Head of caudate nucleus (tissue), 42 donors: ENCODE results near the gene VEZF1.
A peak's percentile ranks its signal among the peaks of the same experiment; 100 is the strongest.

Source experiments
- DNase-seq, 42 donors: peaks; one replicate each; pipeline versions ENCODE4 v3.0.0 to v3.0.0-alpha.2; 2020 to 2021; ENCODE audit warnings: mixed read lengths in 7 of 42
- intact Hi-C: fragments of 100-400 bp; cut with DNase I; formaldehyde crosslinking; loops from one replicate; pipeline ENCODE4 v1.15.0; 2022

The VEZF1 gene

DNA sequence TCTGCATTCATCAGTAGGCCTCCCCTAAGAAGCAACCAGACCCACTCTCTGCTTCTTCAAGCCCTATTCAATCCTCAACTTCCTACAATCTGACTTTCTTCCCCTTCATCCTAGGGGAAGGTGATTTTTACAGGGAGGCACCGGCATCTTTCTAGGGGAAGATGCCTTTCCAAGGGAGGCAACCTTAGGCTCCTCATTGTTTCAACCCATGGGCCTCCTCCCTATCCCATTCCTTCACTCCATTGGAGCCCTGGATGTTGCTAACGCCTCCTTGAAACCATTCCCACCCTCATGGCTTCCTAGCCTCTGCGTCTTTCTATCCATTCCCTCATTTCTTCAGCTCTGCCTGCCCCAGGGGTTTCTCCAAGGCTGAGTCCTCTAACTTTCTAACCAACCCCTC is 30.2 kb downstream of the VEZF1 start:
- intact Hi-C loops: no loop called here
- peak in 9 of 42 donors; percentile 3 to 26 (median 5) for DNase-seq

DNA sequence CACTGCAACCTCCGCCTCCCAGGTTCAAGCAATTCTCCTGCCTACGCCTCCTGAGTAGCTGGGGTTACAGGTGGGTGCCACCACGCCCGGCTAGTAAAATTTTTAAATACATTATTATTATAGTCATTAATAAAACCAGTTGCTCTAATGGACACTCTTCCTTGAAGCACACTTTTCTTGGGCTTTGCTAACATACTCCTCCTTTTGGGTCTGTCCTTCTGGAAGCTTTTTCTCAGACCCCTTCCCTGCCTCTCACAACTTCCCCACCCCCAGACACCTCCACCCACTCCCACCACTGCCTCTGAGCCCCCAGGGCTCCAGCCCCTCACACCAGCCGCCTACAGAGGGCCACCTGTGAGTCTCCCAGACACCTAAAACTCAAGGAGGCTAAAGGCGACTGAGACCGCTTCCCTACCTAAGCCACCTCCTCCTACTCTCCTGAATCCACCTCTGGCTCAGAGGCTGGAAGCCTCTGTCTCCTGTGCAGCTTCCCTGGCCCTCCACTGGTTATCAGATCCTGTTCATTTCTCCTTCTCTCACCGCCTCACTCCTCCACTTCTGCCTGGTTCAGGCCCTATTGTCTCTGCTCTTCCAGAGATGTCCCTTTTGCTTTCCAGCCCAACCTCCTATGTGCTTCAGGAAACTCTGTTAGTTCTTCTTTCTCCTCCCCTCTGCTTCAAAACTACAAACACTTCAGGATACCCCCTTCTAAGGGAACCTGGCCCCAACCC is 30.8 kb downstream of the VEZF1 start:
- intact Hi-C loops: no loop called here
- DNase-seq: peak in 14 of 42 donors; percentile 3 to 40 (median 14)

DNA sequence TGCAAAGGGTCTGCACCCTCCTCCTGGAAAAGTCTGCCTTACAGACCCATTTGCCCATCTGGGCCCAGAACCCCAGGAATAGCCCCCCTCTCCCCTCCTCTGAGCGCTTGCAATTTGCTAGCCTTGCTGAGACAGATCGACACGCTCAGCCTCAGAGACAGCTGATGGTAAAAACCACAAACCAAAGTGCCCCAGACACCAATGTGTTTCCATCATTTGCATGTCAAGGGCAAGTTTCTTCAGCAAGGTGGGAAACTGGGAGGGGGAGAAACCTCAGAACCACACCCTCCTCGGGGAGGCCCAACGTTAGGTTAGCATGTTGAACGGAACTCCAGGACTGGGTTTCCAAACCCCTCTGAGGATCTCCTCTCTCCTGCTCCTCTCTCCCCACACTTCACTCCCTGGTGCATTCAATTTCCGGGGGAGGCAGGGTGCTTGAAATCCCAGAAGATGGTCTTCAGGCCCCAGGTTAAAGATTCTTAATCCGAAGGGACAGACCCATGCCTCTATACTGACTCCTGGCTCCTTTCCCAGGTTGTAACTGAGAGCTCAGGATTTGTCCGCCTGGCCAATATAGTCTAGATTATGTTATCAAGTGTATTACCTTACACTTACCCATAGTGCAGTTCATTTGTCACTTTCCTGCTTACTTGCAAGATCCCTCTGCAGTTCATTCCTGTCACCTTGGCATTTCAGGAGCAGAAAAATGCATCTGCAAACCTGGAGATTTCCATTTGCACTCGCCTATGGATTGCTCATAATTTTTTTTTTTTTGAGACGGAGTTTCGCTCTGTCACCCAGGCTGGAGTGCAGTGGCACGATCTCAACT is 31.5 kb downstream of the VEZF1 start:
- DNase-seq: peak in 14 of 42 donors; percentile 4 to 45 (median 22)
- intact Hi-C loops: no loop called here

DNA sequence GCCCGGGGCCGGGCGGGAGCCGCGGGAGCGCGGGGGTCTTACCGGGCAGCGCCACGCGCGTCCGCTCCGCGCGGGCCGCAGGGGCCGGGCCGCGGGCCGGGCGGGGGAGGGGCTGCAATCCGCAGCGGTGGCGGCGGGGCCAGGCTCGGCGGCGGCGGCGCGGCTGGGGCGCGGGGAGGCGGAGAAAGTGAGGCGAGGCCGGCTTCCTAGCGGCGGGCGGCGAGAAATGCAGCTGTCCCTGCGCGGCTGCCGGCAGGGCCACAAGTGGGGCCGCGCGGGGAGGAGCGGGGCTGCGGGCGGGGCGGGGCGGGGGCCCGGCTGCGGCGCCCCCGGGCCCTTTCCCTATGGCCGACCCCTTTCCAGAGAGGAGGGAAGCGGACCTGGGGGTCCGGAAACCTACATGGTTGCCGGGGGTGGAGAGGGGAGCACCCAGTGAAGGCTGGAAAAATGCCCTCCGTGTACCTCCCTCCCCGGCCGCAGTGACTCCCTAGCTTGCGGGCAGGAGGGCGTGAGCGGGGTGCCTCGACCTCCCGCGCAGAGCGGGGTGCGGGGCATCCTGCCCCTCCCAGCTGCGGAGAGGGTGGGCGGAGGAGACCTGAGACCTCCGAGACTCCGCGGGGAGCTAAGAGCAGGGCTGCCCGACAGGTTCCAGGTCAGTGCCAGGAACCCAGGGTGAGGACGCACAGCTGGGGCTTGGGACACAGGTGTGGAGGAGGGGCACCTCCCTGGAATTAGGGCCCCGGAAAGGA is 32.7 kb downstream of the VEZF1 start, which contains the start of gene CUEDC1:
Gene CUEDC1 (minus strand): TSS at position 230 of the 749 bp plus-strand sequence. CDS start 69,848 bp downstream, outside the sequence.
- intact Hi-C loops: loop anchor here (2.0 kb wide), 1 partner anchor 31 kb away; no protein-coding TSS in a partner anchor
- DNase-seq: peak; percentile 50 to 93 (median 86)

DNA sequence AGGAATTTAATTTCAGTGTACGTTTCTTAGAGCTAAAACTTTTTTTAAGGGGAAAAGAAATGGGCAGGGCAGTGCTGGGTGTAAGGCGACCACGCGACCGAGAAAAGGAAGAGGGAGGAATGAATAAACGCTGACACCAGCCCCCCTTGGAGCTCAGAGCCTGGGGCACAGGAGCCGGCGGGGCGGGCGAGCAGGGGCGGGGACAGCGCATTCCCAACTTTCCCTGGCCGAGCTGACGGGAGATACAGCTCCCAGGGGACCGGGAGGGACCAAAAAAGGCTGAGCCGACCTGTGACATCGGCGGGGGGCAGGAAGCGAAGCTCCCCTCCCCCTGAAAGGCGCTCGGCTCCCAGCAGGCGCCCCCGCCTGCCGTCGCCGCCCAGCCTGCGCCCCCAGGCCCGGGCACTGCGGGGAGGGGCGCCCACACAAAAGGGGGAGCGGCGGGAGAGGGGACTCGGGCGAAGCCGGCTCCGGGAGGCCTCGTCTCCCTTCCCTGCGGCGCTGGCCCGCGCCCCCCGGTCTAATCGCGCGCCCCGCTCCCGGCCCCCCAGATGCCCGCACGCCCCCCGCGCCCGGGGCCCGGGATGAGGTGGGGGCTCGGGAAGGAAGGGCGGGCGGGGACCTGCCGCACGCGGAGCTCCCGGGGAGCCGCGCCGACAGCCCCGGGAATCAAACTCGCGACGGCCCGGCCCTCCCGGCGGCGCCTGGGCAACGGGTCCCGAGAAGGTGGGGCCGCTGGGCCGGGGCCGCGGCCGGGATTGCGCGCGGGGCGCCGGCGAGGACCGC is 33.5 kb downstream of the VEZF1 start:
- intact Hi-C loops: loop anchor here (2.0 kb wide), 1 partner anchor 32 kb away; no protein-coding TSS in a partner anchor
- DNase-seq: peak in 40 of 42 donors; percentile 62 to 90 (median 77)

DNA sequence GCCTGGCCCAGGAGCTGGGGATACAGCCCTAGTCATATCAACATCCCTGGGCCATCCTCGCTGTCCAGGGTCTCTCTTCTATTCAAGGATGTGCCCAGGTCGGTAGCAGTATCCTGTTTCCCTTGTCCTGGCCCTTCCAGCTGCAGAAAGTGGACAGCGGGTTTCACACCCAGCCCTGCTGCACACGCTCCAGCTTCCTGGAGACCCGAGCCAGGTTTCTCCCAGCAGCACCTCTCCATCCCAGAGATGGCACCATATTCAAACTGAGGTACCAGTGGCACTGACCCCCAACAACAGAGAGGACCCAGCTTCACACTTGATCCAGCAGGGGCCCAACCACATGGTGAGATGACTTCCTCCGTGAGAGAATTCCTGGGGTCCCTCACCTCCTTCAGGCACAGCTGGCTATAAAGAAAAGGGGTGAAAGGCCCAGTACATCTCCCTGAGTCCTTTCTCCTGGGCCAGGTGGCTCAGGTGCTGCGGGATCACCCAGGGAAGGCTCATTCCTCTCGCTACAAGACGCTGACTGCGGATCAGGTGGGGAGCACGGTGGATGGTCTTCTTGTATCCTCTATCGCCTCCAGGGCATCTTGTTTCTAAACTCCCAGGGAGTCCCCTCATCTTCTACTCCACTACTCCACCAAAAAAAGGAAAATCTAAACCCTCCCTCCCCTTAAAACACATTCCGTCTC is 34.2 kb downstream of the VEZF1 start:
- intact Hi-C loops: loop anchor here (2.0 kb wide), 1 partner anchor 33 kb away; no protein-coding TSS in a partner anchor
- DNase-seq: peak in 1 of 42 donors; percentile 32

DNA sequence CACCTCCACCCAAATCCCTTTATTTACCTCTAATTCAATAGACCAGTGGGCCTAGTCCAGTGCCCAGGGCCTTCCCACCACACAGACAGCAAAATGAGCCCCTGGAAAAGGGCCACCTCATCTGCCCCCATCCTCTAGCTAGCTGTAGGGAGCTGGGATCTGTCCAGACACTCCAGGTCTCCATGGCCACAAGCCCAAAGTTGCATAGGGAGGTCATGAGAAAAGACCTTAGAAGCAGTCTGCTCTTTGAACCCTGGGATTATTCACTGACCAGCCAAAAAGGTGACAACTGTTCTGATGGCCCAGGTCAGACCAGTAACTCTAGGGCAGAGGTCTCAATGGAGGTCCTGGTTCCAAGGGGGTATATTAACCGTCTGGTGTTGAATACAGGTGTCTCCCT is 34.8 kb downstream of the VEZF1 start:
- no peak for DNase-seq
- intact Hi-C loops: no loop called here

DNA sequence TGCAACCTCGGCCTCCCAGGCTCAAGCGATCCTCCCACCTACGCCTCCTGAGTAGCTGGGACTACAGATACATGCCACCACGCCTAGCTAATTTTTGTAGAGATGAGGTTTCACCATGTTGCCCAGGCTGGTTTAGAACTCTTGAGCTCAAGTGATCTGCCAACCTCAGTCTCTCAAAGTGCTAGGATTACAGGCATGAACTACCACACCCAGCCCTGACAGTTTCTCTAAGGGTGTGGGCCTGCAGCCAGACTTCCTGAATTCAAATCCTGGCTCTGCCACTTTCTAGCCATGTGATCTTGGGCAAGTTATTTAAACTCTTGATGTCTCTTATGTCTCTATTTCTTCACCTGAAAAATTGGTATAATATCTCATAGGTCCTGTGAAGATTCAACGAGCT is 38.4 kb downstream of the VEZF1 start:
- intact Hi-C loops: no loop called here

DNA sequence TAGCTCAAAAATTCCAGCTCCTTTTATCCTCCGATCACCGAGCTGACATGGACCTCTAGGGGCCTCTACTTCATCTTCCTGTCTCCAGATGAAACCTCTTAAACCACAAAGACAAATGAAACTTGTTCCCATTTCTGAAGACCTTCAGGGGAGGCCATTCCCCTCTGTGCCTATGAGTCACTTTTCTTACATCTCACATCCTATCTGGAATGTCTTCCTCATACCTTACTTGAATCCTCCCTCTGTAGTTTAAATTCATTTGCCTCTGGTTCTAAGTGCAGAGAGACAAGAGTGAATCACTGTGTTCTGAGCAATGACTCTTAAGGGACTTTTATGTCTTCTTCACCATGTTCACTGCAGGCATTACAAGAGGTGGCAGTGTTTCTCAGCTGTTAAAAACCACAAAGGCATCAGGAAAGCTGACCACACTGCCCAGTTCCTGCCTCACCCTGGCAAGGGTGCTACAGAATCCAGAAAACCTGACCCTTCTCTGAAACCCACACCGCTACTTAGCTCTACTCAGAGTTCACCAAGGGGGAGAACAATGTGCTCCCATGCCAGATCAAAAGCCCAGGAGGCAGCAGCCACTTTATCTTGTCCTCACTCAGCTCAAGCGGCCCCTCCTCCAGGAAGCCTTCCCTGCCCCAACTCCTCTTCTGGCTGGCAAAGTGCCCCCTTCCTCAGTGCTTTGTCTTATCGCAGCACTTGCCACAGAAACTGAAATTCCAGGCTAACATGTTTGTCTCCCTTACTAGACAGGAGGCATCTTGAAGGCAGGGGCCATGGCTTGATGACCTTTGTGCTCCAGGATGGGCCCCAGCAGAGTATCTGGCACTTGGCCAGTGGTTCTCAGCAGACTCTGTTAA is 39.3 kb downstream of the VEZF1 start:
- intact Hi-C loops: no loop called here
- no peak for DNase-seq

More for the DNA sequence above, 38.4 kb downstream of the VEZF1 start:
- DNase-seq: no peak

DNA sequence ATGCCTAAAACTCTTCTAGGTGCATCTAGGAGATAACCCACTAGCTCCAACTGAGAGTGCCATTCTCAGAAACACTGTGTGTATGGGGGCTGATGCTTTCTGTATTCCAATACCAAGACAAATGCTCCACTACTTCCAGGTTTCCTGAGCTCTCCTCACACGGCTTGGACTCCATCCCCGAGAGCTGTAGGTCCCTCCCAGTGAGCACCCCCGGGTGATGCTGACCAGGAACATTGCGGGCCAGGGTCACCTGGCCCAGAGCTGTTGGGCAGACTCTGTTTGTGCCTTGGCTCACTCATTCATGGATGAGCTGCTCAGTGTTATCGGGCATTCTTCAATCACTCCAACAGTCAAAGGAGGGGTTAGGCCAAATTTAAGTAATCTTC is 39.9 kb downstream of the VEZF1 start:
- peak in 1 of 42 donors; percentile 49 for DNase-seq
- intact Hi-C loops: no loop called here

DNA sequence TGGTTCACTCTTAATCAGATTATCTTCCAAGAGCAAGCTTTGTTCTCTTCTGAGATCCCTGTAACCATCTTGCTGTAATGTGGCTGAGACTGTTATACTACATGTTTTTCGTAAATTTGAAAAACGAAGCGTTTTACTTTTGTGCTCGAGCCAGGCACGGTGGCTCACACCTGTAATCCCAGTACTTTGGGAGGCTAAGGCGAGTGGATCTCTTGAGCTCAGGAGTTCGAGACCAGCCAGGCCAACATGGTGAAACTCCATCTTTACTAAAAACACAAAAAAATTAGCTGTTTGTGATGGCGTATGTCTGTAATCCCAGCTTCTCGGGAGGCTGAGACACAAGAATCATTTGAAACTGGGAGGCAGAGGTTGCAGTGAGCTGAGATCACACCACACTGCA is 40.7 kb downstream of the VEZF1 start:
- DNase-seq: no peak
- intact Hi-C loops: no loop called here

DNA sequence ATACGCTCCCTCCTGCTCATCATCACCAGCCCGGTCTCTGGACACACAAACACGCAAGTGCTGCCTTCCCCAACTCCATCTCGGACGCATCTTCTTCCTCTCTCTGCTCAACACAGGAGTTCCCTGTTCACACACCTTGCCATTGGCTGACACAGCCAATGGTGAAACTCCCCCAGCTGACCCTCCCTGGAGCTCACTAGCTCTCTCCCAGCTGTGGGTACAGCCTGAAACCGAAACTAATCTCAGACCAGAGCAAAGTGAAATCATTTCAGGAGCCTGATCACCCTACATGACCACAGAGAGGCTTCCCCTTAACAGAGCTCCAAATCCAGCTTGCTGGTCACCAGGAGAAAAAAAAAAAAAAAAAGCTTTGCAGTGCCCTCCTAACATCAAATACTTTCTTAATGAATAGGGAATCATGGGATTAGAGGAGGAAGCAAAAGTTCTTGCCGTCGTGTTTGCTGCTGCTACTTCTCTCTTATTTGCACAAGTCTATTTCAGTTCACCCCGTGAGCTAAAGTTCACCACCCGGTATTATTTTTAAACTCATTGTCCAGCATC is 41.2 kb downstream of the VEZF1 start:
- intact Hi-C loops: no loop called here
- peak in 10 of 42 donors; percentile 35 to 75 (median 48) for DNase-seq

DNA sequence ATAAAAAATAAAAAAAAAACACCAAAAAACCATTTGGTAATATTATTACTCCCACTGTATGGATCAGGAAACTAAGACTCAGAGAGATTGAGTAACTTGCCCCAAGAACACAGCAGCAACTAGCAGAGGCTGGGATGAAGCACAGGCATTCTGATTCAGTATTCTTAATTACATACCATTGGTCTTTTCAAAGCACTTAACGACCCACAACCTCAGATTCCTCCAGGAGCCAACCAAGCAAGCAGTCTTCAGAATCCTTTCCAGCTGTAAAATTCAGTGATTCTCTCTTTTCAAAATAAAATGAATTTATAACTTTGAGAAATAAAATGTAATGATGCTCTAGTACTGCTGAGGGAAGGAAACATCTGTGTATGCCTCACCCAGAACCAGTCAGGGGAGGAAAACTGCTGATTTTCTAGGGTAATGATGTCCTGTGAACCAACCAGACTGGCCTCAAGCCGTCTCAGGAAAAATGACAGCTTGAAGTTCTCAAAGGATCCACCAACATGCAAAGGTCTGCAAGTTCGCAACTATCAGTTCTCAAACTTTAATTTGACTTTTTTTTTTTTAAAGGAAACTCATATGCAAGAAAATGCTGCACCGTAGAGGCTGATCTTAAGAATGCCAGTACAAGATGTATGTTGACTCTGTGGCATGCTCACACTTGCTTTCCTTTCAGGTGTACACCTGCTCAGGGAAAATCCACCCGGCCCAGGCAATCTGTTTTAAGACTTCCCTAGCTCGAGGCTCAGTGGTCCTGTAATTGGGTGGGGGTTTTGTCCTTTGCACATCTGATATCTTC is 41.9 kb downstream of the VEZF1 start:
- DNase-seq: no peak
- intact Hi-C loops: no loop called here

DNA sequence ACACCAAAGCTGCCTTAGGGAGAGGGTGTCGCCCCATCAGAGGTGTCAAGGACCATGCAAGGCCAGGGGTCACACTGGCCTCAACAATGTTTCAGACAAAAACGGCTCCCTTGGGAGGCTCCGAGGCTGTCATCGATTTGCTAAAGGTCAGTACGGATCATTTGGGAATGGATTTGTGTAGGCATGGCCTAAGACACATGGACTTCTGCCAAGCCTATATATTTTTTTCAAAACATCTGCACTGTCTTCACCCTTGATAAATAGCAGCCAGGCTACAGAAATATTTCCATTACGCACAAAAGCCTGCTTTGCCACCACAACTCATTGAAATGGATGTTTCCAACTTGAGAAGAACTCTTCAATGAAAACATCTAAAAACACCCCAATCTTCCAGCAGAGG is 43.1 kb downstream of the VEZF1 start:
- no peak for DNase-seq
- intact Hi-C loops: no loop called here

DNA sequence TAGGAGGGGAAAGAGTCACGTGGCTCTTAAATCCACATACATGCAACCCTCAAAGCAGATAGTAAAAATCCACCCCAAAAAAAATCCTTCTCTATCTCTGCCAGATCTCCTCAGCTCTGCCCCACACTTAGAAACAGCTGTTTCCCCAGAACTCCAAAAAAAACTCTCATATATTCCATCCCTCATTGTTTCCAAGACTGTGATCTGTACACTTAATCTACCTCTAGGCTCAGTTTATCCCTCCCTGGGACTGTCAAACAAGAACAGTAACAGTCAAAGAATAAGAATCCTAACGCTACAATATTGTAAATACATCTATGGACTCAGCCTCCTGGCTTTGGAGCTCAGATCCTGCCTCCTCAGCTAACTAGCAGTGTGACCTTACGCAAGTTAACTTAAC is 44.4 kb downstream of the VEZF1 start:
- intact Hi-C loops: no loop called here
- DNase-seq: no peak

DNA sequence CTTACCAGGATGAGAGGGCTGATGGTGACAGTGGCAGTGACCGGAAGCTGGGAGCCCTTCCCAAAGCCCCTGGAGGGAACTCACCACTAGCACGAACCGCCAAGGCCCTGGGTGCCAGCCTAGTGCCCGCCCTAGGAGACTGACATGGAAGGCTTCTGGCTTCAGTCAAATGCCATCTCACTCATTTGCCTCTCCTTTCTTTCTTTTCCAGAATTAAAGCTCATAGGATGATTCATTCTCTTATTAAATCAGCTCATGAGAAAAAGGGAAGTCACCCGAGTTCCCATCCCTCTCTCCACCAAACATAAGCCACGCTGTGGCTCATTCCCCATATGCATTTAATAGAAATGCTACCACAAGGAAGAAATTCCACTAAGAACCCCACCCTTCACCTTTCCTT is 44.9 kb downstream of the VEZF1 start:
- intact Hi-C loops: no loop called here
- DNase-seq: peak in 1 of 42 donors; percentile 65
